ENCODE measurements around the gene GBF1.

GBF1 gene

DNA sequence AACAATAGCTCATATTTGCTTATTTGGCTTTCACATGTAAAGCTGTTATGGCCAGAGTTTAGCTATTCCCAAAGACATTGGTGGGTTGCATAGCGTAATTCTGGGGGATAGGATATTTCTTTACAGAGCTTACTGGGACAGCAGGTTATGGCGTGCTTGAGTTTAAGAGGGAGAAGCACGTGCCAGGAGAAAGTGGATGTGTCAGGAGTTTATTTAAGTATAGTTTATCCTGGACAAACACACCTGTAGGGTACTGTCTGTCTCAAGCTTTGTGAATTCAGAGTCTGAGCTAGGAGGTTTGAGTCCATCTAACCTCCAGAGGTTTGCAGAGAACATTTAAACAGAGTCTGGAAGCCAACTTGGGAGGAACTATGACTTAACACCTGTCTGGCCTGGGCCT is 21.3 kb downstream of the GBF1 start:
- DNase-seq (ENCODE audit: low read depth in 2 of 2, low spot score in 1 of 2) = no peak

DNA sequence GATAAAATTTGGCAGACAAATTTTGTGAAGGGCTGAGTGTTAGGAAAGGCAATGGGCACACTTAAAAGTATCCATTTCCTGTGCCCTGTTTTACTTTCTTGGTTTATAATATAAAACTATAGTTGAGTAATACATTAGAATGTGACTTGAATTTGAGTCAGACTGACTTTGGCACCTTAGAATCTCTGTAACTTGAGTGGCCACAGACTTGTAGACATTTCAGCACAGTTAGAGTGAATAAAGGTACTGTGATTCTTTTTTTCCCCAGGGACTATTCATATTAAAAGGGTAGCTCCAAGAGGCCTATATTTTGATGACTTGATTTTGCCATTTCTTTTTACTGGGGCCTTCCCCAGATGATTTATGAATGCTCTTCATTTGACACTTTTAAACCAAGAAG is 22.4 kb downstream of the GBF1 start:
- DNase-seq (ENCODE audit: low read depth in 2 of 2, low spot score in 1 of 2) = no peak

DNA sequence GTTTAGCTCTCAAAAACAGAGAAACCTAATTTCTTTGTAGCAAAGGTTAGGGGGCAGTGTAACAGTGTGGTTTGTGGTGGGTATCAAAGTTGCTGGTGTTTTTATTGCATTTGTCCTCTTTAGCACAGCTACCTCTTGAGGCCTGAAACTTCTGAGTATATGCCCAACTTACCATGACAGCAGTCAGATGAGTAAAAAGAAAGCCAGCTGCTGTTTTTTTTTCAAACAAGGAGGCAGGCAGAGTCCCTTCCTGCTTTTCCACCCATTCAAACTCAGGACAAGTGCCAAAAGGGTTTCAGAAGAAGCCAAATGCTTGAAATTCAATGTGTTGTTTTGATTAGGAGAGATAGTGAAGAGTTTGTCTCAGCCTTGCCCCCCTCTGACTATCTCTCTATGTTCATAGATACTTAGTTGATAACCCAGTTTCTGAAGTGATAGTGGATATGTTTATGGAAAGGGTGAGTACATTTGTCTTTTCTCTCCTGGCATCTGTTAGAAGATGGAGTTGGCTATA is 23.1 kb downstream of the GBF1 start:
- no peak for DNase-seq (ENCODE audit: low read depth in 2 of 2, low spot score in 1 of 2)

DNA sequence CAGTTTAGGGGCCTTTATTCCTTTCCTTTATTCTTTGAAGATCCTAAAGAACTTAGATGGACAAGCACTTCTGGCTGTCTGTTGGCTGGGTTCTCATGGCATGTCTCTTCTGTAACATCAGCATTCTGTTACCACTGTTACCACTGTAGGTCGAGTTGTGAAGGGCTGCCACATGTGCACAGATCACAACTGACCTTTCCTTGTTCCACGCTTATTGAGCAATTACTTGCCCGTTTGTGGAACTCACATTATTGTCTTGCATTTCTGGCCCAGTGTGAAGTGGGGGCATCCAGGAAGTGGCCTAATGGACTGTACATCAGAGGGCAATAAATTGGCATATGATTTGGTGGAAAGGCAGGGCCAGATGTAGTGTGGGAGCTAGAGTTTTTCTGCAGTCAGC is 23.7 kb downstream of the GBF1 start:
- DNase-seq (ENCODE audit: low read depth in 2 of 2, low spot score in 1 of 2) = no peak

DNA sequence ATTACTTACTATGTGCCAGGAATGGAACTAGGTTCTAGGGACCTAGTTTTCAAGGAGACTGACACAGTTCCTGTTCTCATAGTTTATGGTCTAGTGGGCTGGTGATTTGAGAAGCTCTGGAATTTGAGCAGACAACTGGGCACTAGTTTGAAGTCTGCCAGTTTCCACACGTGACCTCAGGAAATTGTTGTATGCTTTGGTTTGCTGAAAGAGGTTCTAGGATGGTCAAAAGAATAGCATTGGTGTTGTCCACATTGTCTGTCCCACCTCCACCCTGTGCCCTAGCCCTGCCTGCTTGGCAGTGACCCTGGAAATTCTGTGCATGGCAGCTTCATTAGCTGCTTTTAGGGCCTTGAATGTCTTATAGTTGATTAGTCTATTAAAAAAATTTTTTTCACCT is 28.7 kb downstream of the GBF1 start:
- DNase-seq (ENCODE audit: low read depth in 2 of 2, low spot score in 1 of 2) = no peak

DNA sequence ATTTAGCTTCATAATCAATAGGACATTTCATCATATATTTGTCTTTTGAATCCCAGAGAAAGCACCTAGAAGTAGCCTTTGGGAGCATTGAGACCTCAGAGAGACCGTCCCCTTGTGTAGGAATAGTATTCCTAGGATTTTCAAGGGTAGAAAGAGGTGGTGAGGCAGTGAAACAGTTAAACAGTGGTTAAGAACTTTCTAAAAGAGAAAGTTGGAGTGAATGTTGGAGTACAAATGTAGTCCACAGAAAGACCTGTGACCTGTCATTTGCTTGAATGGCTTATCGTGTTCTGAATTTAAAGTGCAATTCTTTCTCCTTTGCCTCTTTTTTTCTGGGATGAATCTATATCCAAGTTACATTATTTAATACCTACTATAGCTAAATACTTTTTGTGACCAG is 30.0 kb downstream of the GBF1 start:
- no peak for DNase-seq (ENCODE audit: low read depth in 2 of 2, low spot score in 1 of 2)

DNA sequence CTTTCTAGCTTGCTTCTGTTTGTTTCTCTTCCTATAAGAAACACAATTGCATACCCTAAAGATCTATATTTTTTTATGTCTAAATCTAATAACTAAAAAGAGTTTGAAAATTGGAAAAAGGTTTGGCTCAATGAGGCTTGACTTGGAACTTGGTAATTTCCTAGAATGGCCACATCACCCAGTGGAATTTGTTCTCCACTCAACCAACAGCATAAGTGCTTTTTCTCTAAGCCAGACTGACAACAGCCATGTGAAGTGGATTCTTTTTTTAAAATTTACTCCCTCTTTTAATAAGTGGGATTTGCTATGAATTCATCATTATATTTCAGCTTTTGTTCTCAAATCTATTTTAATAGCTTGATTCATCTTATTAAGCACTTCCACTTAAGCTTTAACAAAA is 33.8 kb downstream of the GBF1 start:
- DNase-seq (ENCODE audit: low read depth in 2 of 2, low spot score in 1 of 2) = no peak

DNA sequence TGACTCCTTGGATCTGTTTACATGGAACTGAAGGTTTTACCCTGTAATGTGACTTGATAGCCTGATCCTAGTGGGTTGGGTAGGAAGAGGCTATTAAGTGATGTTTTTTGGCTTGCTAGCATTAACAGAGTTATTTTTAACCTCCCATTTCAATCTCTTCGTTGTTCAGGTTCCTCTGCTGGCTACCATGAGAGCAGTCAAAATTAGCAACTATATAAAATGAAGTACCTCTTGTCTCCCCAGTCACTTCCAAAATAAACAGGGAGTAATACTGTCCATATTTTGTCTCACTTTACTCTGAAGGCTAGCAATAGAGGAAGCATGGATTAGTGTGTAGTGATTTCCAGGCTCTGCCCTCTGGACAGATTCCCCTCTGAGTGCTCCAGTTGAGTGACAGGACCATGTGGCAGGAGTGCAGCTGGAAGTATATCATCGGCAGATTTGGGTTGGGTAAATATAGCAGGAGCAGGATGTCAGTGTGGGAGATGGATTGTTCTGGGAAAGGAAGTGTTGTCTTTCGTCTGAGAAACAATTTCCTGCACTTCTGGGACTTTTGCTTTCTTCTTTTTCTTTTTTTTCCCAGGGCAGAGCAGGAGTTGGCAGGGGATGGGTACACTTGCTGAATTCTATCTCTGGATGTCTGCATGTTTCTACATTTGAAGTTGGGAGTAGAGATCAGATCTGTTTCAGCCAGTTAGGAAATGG is 35.2 kb downstream of the GBF1 start:
- DNase-seq (ENCODE audit: low read depth in 2 of 2, low spot score in 1 of 2) = no peak

DNA sequence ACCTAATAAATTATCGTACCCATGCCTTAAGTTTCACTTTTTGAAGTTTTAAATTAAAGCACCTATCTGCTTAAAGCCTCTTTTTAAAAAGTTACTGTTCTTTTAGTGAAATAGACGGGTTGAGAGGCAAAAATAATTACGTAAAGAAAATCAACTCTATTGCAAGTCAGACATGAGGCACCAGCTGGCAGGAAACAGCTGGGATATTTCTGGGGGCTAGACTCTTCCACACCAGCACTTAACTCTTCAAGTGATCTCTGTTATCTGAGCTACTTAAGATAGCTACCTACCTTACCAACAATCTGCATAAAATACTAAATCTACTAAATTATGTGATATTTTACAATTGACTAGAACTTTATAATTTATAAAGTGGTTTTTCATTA is 35.8 kb downstream of the GBF1 start:
- DNase-seq (ENCODE audit: low read depth in 2 of 2, low spot score in 1 of 2) = no peak

DNA sequence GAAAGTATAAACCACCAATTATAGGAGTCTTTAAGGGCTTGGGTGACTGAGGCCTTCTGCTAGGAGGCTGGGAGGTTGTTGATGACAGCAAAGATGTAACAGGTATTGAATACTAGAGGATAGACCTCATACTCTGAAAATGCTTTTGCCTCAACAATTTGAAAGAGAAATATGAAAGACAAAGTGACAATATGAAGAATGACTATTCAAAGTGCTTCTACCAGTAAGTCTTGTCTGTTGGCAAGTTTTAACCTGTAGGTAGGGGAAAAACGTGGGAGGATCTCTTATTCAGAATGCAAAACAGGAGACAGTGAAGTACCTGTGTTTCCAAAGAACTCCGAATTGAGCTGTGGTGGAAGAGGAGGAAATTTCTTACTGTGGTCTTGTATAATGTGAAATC is 38.2 kb downstream of the GBF1 start:
- no peak for DNase-seq (ENCODE audit: low read depth in 2 of 2, low spot score in 1 of 2)

DNA sequence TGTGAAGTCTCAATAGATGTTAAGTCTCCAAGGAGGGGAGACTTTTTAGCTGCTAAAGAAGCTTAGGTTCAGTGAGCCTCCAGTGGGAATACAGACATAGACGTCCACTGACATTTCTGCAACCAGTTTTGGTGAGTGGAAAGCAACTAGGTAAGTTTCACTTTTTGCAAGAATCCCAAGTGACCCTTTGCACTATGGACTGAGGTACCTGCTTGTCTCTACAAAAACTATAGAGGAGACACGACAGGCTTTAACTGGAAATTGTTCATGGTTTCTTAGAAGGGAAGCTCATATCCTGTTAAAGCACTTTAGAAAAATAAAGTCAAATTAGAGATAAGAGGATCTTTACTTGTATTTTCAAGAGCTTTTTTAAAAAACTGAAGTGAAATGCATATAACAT is 38.6 kb downstream of the GBF1 start:
- DNase-seq (ENCODE audit: low read depth in 2 of 2, low spot score in 1 of 2) = no peak

DNA sequence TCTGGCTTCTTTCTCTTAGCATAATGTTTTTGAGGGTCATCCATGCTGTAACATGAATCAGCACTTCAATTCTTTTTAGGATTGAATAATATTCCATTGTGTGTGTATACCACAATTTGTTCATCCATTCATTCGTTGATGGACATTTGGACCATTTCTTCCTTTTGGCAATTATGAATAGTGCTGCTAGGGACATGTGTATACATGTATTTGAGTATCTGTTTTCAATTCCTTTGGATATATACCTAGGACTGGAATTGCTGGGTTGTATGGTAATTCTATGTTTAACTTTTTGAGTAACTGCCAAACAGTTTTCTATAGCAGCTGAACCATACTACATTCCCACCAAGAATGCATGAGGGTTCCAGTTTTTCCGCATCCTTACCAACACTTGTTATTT is 39.2 kb downstream of the GBF1 start:
- DNase-seq (ENCODE audit: low read depth in 2 of 2, low spot score in 1 of 2) = no peak

DNA sequence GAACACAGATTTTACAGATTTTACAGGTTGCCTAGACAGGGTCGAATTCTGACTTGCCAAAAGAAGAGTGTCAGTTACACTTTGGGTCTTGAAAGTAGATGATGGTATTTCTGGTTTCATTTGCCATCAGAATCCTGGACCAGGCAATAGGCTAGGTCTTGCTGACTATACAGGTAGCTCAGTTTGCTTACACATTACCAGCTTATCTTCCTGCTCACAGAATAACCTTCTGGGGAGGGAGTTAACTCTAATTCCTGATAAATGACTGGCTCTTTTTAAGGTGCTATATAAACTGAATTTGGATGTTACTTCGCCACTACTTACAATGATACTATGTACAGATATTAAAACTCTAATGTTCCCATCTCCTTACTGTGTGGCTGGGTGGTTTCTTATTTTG is 39.8 kb downstream of the GBF1 start:
- DNase-seq (ENCODE audit: low read depth in 2 of 2, low spot score in 1 of 2) = no peak

DNA sequence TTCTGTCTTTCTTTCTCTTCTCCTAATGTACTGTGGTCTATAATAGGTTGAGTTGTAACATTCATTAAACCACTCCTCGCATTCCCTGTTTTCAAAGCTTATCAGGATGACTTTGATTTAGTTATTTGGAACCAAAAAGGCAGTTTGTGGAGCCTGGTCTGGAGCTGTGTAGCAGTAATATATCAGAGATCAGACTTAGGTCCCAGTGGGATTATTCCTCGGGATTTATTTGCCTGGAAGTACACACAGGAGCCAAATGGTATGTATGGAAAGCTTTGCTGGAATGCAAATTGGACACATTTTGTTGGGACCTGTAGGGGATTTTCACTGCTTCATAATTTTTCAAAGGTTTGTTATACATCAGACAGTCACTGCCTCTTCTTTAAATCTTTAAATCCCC is 40.9 kb downstream of the GBF1 start:
- no peak for DNase-seq (ENCODE audit: low read depth in 2 of 2, low spot score in 1 of 2)

DNA sequence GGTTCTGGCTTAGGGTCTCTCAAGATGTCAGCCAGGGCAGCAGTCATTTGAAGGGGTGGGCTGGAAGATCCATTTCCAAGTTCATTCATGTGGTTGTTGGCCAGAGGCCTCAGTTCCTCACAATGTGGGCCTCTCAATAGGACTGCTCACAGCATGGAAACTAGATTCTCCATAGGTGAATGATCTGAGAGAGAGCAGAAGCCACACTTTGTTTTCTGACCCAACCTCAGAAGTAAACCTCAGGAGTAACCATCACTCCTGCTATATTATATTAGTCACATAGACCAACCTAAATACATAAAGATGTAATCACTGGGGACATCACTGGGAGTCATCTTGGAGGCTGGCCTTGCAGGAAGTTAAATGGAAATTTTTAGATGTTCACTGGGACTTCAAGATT is 42.2 kb downstream of the GBF1 start:
- no peak for DNase-seq (ENCODE audit: low read depth in 2 of 2, low spot score in 1 of 2)

DNA sequence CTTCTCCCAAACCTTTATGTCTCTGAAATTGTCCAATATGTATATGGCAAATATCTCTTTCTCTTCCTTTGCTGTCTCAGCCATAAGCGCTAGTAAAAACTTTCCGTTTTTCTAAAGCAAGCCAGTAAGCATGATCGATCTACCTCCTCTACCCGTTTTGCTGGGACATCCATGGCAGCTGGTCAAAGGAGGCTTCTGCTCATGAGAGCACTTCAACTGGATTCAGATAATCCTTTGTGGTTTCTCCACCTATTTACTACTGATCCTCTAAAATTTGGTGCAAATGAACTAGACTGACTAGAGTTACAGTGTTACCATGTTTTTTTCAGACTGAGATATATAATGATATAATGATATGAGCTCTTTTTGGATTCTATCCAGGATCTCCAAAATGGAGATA is 42.7 kb downstream of the GBF1 start:
- no peak for DNase-seq (ENCODE audit: low read depth in 2 of 2, low spot score in 1 of 2)

DNA sequence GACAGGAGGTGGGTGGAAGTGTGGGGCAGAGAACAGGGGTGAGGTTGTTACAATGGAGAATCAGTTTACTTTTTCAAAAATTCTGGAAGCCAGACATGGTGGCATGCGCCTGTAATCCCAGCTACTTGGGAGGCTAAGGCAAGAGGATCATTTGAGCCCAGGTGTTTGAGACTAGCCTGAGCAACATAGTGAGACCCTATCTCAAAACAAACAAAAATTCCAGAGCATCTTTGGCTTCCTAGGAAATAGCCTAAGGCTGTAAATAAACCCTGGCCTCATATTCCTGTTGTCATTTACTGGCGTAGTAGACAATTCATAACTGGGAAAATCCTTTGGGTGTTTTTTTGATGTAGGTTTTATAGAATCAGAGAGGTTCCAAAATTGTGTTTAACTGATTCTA is 44.0 kb downstream of the GBF1 start:
- no peak for DNase-seq (ENCODE audit: low read depth in 2 of 2, low spot score in 1 of 2)

DNA sequence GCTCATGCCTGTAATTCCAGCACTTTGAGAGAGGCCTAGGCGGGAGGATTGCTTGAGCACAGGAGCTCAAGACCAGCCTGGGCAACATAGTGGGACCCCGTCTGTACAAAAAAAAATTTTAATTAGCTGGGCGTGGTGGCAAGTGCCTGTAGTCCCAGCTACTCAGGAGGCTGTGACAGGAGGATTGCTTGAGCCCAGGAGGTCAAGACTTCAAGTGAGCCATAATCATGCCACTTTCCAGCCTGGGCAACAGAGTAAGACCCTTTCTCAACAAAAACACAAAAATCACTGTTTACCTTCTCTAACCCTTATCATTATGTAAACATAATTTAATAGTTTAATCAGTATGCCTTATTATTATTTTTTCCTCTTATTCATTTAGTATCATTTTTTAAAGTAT is 44.5 kb downstream of the GBF1 start:
- DNase-seq (ENCODE audit: low read depth in 2 of 2, low spot score in 1 of 2) = no peak

DNA sequence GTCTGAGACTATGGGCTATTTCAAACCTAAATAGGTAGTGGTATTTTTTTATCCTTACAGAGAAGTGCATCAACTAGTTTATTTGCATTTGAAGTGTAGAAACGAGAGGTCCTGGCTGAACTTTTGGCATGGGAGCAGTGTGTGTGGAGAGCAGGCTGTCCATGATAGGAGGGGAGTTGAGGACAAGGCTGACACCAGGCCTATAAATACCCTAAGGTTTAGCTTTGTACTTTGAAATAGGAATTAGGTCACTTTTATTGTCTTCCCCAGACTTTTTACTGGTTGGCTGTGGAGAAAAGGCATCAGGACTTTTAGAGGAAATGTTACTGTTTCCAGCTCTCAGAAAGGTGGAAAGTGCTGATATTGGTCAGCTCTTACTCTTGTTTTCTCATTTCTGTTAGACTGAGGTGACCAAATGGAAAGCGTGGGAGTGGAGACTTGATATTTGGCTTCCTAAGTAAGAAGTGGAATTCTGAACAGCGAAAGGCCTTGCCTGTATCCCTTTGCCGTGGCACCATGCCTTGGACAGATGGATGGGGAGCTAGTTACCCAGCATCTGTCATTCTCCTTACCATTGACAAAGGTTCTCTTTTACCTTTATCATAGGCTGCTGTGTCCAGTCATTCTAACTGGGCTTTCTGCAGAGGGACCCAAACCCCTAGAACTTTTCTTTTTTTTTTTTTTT is 46.0 kb downstream of the GBF1 start:
- no peak for DNase-seq (ENCODE audit: low read depth in 2 of 2, low spot score in 1 of 2)

DNA sequence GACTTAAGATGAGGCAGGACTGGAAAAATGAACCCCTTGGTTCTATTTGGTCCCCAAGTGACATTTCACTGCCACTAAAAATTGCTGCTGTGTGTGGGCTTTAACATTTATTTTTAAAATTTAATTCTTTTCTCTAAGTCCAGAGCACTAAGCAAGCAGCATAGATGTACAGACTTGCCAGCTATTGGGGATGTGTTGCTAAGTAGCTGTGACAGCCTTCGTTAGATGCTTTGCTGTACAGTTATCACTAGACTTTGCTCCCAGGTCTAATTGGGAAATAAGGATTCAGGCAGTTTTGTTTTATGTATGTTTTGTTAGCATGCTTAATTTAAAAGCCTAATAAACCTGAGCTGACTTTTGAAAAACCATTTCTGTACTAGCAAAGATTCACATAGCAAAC is 51.8 kb downstream of the GBF1 start:
- DNase-seq (ENCODE audit: low read depth in 2 of 2, low spot score in 1 of 2) = no peak

DNA sequence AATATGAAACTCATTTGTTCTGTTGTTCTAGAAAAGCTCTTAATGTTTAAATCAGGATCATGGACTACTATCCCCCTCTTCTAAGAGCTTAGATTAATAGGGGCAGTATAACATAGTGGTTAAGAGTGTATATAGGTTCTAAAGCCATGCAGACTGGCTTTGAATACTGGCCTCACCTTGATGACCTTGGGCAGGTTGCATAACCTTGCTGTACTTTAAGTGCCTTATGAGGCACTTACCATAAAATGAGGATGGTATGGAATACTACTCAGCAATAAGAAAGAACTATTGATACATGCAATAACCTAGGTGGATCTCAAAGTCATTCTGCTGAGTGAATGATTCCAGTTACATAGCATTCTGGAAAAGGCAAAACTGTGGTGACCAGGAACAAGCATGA is 53.6 kb downstream of the GBF1 start:
- no peak for DNase-seq (ENCODE audit: low read depth in 2 of 2, low spot score in 1 of 2)

DNA sequence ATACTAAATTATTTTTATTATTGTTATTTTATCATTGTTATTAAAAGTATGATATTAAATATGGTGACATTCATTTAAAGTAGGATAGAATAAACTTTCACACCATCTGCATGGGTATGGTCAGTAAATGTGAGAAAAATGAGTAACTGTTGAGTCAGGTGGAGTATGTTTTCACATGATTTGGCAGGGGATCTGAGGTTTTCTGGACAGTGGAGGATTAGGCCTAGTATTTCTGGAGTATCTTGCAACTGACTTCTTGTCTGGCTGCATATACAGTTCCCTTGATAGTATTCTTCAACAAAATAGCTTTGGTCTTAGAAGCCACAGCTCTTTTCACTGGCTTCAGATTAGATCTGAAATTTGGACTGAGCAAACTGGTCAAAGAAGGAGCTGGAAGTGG is 54.5 kb downstream of the GBF1 start:
- DNase-seq (ENCODE audit: low read depth in 2 of 2, low spot score in 1 of 2) = no peak

DNA sequence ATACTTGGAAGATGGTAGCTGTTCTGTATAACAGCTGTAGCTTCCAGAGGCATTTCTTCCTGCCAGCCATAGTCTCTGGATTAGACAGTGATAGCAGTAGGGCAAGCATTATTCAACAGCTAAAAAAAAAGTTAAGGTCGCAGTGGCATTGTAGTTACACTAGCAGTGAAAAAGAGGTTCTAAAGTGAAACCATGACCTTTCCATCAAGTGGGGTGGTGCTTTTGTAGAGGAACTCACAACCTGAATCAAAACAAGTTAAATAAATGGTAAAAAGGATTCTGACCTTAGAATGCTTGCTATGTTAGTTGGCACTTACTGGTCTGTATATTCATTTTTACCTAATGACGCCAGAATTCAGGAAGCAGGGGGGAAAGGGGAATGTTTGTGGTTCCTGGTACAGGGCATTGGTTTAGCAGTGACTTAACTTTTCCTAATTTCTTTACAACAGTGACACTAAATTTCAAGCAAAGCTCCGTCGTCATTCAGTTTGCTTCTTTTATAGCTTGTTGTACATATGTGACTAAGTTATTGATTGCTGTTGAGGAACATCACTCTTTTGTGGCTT is 55.0 kb downstream of the GBF1 start:
- DNase-seq (ENCODE audit: low read depth in 2 of 2, low spot score in 1 of 2) = no peak
